GM12864 (cell line): ENCODE data around the gene KL.

Experiments used
- DNase-seq: peaks from one replicate; pipeline ENCODE4 v3.0.0-alpha.2; 2011; ENCODE audit warnings: low read depth
- H3K4me3 ChIP-seq: 2 replicates; pipeline ENCODE4 v1.5.1; 2011; ENCODE audit warnings: mild to moderate bottlenecking, low read depth, low read length, control low read depth
- TF ChIP-seq, protein P1 (sequence below): IDR thresholded peaks from 2 replicates; pipeline ENCODE4 v1.5.1; 2011; ENCODE audit warnings: low read depth, mild to moderate bottlenecking, moderate library complexity, low read length, control low read depth, inconsistent platforms; ENCODE audit errors: missing control alignments

Gene KL

DNA sequence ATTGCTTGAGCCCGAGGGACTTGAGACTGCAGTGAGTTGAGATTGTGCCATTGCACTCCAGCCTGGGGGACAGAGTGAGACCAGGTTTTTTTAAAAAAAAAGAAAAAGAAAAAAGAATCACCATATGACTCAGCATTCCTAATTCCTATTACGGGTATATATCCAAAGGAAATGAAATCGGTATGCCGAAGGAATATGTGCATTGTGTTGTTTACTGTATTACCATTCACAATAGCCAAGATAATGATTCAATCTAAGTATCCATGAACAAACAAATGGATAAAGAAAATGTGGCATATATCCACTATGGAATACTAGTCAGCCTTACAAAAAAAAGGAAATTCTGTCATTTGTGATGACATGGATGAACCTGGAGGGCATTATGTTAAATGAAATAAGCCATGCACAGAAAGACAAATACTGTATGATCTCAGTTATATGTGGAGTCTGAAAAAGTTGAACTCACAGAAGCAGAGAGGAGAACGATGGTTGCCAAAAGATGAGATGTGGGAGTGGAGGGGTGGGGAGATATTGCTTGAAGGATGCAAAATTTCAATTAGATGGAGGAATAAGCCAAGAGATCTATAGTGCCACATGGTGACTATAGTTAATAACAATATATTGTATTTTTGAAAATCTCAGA, 4.3 kb upstream of the KL start:
- DNase-seq: no peak
- H3K4me3 ChIP-seq: no peak overlapping the region
- TF ChIP-seq, protein P1, sequence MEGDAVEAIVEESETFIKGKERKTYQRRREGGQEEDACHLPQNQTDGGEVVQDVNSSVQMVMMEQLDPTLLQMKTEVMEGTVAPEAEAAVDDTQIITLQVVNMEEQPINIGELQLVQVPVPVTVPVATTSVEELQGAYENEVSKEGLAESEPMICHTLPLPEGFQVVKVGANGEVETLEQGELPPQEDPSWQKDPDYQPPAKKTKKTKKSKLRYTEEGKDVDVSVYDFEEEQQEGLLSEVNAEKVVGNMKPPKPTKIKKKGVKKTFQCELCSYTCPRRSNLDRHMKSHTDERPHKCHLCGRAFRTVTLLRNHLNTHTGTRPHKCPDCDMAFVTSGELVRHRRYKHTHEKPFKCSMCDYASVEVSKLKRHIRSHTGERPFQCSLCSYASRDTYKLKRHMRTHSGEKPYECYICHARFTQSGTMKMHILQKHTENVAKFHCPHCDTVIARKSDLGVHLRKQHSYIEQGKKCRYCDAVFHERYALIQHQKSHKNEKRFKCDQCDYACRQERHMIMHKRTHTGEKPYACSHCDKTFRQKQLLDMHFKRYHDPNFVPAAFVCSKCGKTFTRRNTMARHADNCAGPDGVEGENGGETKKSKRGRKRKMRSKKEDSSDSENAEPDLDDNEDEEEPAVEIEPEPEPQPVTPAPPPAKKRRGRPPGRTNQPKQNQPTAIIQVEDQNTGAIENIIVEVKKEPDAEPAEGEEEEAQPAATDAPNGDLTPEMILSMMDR: no peak

GRCh38 chr13:33014291-33014690, 1.9 kb upstream of the KL start:
- TF ChIP-seq, protein P1: no peak
- no peak for DNase-seq
- no peak overlapping the region for H3K4me3 ChIP-seq

DNA sequence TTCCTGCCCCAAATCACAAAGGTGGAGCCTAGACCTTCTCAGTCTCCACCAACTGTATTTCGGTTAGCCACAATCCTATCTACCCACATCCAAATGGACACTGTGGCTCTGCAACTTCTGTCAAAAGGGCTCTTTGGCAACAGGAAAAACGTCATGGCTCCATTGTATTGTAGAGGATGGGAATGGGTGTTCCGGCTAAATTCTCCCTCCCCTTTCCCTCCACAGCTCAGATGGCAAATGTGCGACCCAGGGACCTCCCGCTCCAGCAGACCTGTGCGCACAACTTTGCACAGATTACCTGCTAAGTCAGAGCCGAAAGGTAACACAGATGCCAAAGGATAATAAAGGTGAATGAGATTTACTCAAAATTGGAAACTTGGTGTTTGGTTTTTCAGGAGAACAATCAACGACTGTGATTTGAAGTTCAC, 968 bp upstream of the KL start:
- TF ChIP-seq, protein P1: no peak
- no peak for DNase-seq
- peak overlapping the region; percentile 54 for H3K4me3 ChIP-seq

DNA sequence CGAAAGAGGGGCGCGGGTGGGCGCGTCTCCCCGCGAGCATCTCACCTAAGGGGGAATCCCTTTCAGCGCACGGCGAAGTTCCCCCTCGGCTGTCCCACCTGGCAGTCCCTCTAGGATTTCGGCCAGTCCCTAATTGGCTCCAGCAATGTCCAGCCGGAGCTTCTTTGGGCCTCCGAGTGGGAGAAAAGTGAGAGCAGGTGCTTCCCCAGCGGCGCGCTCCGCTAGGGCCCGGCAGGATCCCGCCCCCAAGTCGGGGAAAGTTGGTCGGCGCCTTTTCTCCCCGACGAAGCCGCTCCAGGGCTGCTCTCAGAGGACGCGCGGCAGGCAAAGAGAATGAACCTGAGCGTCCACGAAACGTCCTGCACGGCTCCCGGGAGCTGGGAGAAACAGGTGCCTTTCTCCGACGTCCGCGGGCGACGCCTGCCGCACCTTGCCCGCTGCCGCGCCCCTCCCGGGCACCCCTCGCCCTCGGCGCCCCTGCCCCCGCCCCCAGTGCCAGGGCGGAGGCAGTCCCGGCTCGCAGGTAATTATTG, 366 bp upstream of the KL start:
- TF ChIP-seq, protein P1: no peak
- peak overlapping the region; percentile 54 for H3K4me3 ChIP-seq
- no peak for DNase-seq

DNA sequence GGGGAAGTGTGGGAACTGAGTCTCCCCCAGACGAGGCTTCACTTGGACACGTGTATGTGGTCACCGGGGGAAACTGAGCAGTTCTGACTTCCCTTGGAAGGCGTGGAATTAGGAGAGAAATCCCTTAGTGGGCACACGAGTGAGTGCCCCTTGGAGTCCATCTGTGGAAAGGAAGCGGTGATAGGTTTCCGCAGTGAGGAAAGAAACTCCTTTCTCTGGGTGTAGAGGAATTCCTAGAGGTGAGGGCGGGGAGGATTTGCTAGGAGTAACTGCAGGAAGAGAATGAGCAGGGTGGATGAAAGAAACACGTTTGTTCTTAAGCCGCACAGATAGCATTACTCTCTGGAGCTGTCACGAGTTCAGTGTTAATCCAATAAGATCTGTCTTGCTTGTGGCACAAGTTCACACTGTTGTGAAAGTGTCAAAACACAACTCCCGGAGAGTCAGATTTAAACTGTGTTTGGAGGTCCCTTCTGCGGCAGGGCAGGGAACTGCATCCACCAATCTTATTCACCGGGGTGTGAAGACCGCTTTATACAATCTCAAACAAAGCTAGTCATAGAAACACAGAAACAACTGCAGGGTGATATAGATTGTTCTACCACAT, 1.2 kb downstream of the KL start:
- peak; percentile 65 for DNase-seq
- TF ChIP-seq, protein P1: peak; percentile 70
- peak overlapping the region; percentile 60 for H3K4me3 ChIP-seq

DNA sequence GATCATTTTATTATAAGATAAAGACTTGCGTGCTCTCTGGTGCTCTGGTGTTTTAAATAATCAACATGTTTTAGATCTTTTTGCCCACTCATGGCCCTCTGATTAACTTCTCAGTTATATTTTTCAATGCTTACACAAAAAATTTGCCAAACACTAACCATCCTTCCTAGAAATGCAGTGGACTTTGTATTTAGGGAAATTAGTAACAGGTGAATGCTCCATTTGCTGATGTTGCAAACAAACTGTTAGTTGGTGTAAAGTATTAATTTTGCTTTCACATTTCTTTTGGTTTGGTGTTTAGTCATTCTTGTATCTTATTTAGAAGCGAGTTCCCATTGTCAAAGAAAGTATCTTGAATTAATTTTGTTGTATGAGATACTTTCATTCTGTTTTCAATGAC, 2.7 kb downstream of the KL start:
- TF ChIP-seq, protein P1: no peak
- no peak overlapping the region for H3K4me3 ChIP-seq
- DNase-seq: no peak

DNA sequence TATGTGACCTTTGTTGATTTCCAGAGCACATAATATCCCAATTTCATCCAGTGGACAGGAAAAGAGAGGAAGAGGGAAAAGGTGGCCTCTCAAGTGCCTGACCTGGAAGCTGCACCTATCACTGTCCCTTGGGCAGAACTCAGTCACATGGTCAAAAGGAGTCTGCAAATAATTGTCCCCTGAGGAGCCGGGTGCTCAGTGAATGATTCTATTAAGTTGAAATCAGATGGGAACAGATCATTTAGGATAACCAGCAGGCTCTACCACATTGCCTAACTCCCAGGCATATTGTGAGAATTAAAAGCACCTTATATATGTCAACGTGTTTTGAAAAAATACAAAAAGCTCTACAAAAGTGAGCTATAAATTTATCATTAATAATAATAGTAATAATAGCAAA, 6.8 kb downstream of the KL start:
- DNase-seq: no peak
- no peak overlapping the region for H3K4me3 ChIP-seq
- TF ChIP-seq, protein P1: no peak
